ENCODE data around the gene IQCC.

The IQCC gene

GRCh38 chr1:32250893-32251716, 45.6 kb downstream of the IQCC start, which contains the start of gene LCK:
TSS of gene LCK (plus strand) at chr1:32251265. CDS start at chr1:32274330, 23,065 bp downstream.
- H2BK12ac ChIP-seq (ENCODE audit: low read length), result no peak within 1 kb of the TSS
- H3K14ac ChIP-seq (ENCODE audit: low read length), result no peak within 1 kb of the TSS
- H2AK5ac ChIP-seq (ENCODE audit: low read length), result no peak within 1 kb of the TSS
- H3K79me1 ChIP-seq (ENCODE audit: low read length), result no peaks in the 10 kb centered on the region
- H3K23ac ChIP-seq (ENCODE audit: low read length), result no peak within 1 kb of the TSS
- peak within 1 kb of the TSS; percentile 3 for H3K9ac ChIP-seq (ENCODE audit: low read length)
- no peak within 1 kb of the TSS for H3K4ac ChIP-seq (ENCODE audit: low read depth, low read length)
- no peaks in the 10 kb centered on the region for H3K36me3 ChIP-seq (ENCODE audit: control insufficient read depth in 1 of 2, insufficient read depth in 2 of 2, low read length in 2 of 2)
- no peak within 1 kb of the TSS for H3K4me3 ChIP-seq (ENCODE audit: low read depth, low read length)
- no peak within 1 kb of the TSS for H2AFZ ChIP-seq (ENCODE audit: insufficient read depth, low read length, poor library complexity)
- DNase-seq, result no peak
- H3K4me2 ChIP-seq (ENCODE audit: low read length), result no peak within 1 kb of the TSS
- no peak within 1 kb of the TSS for H2BK120ac ChIP-seq (ENCODE audit: insufficient read depth, low read length, poor library complexity)
- no peak within 1 kb of the TSS for H4K8ac ChIP-seq (ENCODE audit: low read depth, low read length)
- H3K4me1 ChIP-seq (ENCODE audit: control insufficient read depth in 1 of 2, insufficient read depth in 2 of 2, low read length in 2 of 2), result peaks cover 2% of the 10 kb centered on the region in 2 experiments
- H3K9me3 ChIP-seq (ENCODE audit: insufficient read depth, low read depth, low read length), result no peaks in the 10 kb centered on the region
- no peaks in the 10 kb centered on the region for H3K27me3 ChIP-seq (ENCODE audit: insufficient read depth, low read length)
- no peaks in the 10 kb centered on the region for H3K79me2 ChIP-seq (ENCODE audit: control insufficient read depth, insufficient read depth, low read length, poor library complexity)
- H3K18ac ChIP-seq (ENCODE audit: low read length), result no peak within 1 kb of the TSS
- H4K91ac ChIP-seq (ENCODE audit: low read depth, low read length), result no peak within 1 kb of the TSS
- H2BK5ac ChIP-seq (ENCODE audit: low read depth, low read length, poor library complexity), result no peak within 1 kb of the TSS
- H4K12ac ChIP-seq (ENCODE audit: low read depth, low read length), result no peak within 1 kb of the TSS
- no CpG with 5 or more reads among the region's 25 CpGs for WGBS (ENCODE audit: extremely low coverage, insufficient coverage, insufficient read length)
- no peak within 1 kb of the TSS for H3K27ac ChIP-seq (ENCODE audit: low read depth, low read length)

GRCh38 chr1:32255072-32256071, 49.9 kb downstream of the IQCC start:
- H4K12ac ChIP-seq (ENCODE audit: low read depth, low read length), result no peak overlapping the region
- no peaks in the 10 kb centered on the region for H3K27me3 ChIP-seq (ENCODE audit: insufficient read depth, low read length)
- H2BK120ac ChIP-seq (ENCODE audit: insufficient read depth, low read length, poor library complexity), result no peak overlapping the region
- H3K9ac ChIP-seq (ENCODE audit: low read length), result no peak overlapping the region
- DNase-seq, result no peak
- H3K79me1 ChIP-seq (ENCODE audit: low read length), result no peaks in the 10 kb centered on the region
- H3K23ac ChIP-seq (ENCODE audit: low read length), result no peak overlapping the region
- no peak overlapping the region for H3K4me3 ChIP-seq (ENCODE audit: low read depth, low read length)
- no peak overlapping the region for H3K4me2 ChIP-seq (ENCODE audit: low read length)
- no peak overlapping the region for H2BK5ac ChIP-seq (ENCODE audit: low read depth, low read length, poor library complexity)
- H4K91ac ChIP-seq (ENCODE audit: low read depth, low read length), result no peak overlapping the region
- no peak overlapping the region for H2BK12ac ChIP-seq (ENCODE audit: low read length)
- H3K18ac ChIP-seq (ENCODE audit: low read length), result no peak overlapping the region
- no peaks in the 10 kb centered on the region for H3K36me3 ChIP-seq (ENCODE audit: control insufficient read depth in 1 of 2, insufficient read depth in 2 of 2, low read length in 2 of 2)
- H2AFZ ChIP-seq (ENCODE audit: insufficient read depth, low read length, poor library complexity), result no peak overlapping the region
- no peak overlapping the region for H2AK5ac ChIP-seq (ENCODE audit: low read length)
- no CpG with 5 or more reads among the region's 10 CpGs for WGBS (ENCODE audit: extremely low coverage, insufficient coverage, insufficient read length)
- H4K8ac ChIP-seq (ENCODE audit: low read depth, low read length), result no peak overlapping the region
- H3K27ac ChIP-seq (ENCODE audit: low read depth, low read length), result no peak overlapping the region
- no peak overlapping the region for H3K4ac ChIP-seq (ENCODE audit: low read depth, low read length)
- H3K9me3 ChIP-seq (ENCODE audit: insufficient read depth, low read depth, low read length), result no peaks in the 10 kb centered on the region
- H3K4me1 ChIP-seq (ENCODE audit: control insufficient read depth in 1 of 2, insufficient read depth in 2 of 2, low read length in 2 of 2), result no peaks in the 10 kb centered on the region
- H3K79me2 ChIP-seq (ENCODE audit: control insufficient read depth, insufficient read depth, low read length, poor library complexity), result no peaks in the 10 kb centered on the region
- no peak overlapping the region for H3K14ac ChIP-seq (ENCODE audit: low read length)

- H2AK5ac ChIP-seq (ENCODE audit: low read length), result no peak overlapping the region
- no peaks in the 10 kb centered on the region for H3K9me3 ChIP-seq (ENCODE audit: insufficient read depth, low read depth, low read length)
- H3K79me1 ChIP-seq (ENCODE audit: low read length), result no peaks in the 10 kb centered on the region
- no peak overlapping the region for H3K23ac ChIP-seq (ENCODE audit: low read length)
- no peak overlapping the region for H4K91ac ChIP-seq (ENCODE audit: low read depth, low read length)
- H3K14ac ChIP-seq (ENCODE audit: low read length), result no peak overlapping the region
- H3K27ac ChIP-seq (ENCODE audit: low read depth, low read length), result no peak overlapping the region
- no CpG with 5 or more reads among the region's 9 CpGs for WGBS (ENCODE audit: extremely low coverage, insufficient coverage, insufficient read length)
- no peaks in the 10 kb centered on the region for H3K27me3 ChIP-seq (ENCODE audit: insufficient read depth, low read length)
- H3K36me3 ChIP-seq (ENCODE audit: control insufficient read depth in 1 of 2, insufficient read depth in 2 of 2, low read length in 2 of 2), result no peaks in the 10 kb centered on the region
- no peak overlapping the region for H3K4ac ChIP-seq (ENCODE audit: low read depth, low read length)
- H3K79me2 ChIP-seq (ENCODE audit: control insufficient read depth, insufficient read depth, low read length, poor library complexity), result no peaks in the 10 kb centered on the region
- no peak overlapping the region for H3K4me3 ChIP-seq (ENCODE audit: low read depth, low read length)
- H3K18ac ChIP-seq (ENCODE audit: low read length), result no peak overlapping the region
- no peak overlapping the region for H2BK12ac ChIP-seq (ENCODE audit: low read length)
- no peak overlapping the region for H3K9ac ChIP-seq (ENCODE audit: low read length)
- no peaks in the 10 kb centered on the region for H3K4me1 ChIP-seq (ENCODE audit: control insufficient read depth in 1 of 2, insufficient read depth in 2 of 2, low read length in 2 of 2)
- no peak overlapping the region for H4K8ac ChIP-seq (ENCODE audit: low read depth, low read length)
- H3K4me2 ChIP-seq (ENCODE audit: low read length), result no peak overlapping the region
- no peak for DNase-seq
- no peak overlapping the region for H2BK5ac ChIP-seq (ENCODE audit: low read depth, low read length, poor library complexity)
- H2BK120ac ChIP-seq (ENCODE audit: insufficient read depth, low read length, poor library complexity), result no peak overlapping the region
- H2AFZ ChIP-seq (ENCODE audit: insufficient read depth, low read length, poor library complexity), result no peak overlapping the region
- no peak overlapping the region for H4K12ac ChIP-seq (ENCODE audit: low read depth, low read length)
These were observed 51.2 kb downstream of the IQCC start for GRCh38 chr1:32256473-32257226.

- H2AFZ ChIP-seq (ENCODE audit: insufficient read depth, low read length, poor library complexity), result no peak overlapping the region
- H4K91ac ChIP-seq (ENCODE audit: low read depth, low read length), result no peak overlapping the region
- H2BK120ac ChIP-seq (ENCODE audit: insufficient read depth, low read length, poor library complexity), result no peak overlapping the region
- no CpG with 5 or more reads among the region's 6 CpGs for WGBS (ENCODE audit: extremely low coverage, insufficient coverage, insufficient read length)
- no peak overlapping the region for H3K18ac ChIP-seq (ENCODE audit: low read length)
- H3K9me3 ChIP-seq (ENCODE audit: insufficient read depth, low read depth, low read length), result no peaks in the 10 kb centered on the region
- no peak for DNase-seq
- no peak overlapping the region for H2BK12ac ChIP-seq (ENCODE audit: low read length)
- H3K4me1 ChIP-seq (ENCODE audit: control insufficient read depth in 1 of 2, insufficient read depth in 2 of 2, low read length in 2 of 2), result no peaks in the 10 kb centered on the region
- H3K79me2 ChIP-seq (ENCODE audit: control insufficient read depth, insufficient read depth, low read length, poor library complexity), result no peaks in the 10 kb centered on the region
- no peak overlapping the region for H4K12ac ChIP-seq (ENCODE audit: low read depth, low read length)
- no peak overlapping the region for H3K4me2 ChIP-seq (ENCODE audit: low read length)
- no peak overlapping the region for H3K4me3 ChIP-seq (ENCODE audit: low read depth, low read length)
- no peak overlapping the region for H4K8ac ChIP-seq (ENCODE audit: low read depth, low read length)
- H3K4ac ChIP-seq (ENCODE audit: low read depth, low read length), result no peak overlapping the region
- no peak overlapping the region for H3K14ac ChIP-seq (ENCODE audit: low read length)
- no peak overlapping the region for H3K27ac ChIP-seq (ENCODE audit: low read depth, low read length)
- H2AK5ac ChIP-seq (ENCODE audit: low read length), result no peak overlapping the region
- no peaks in the 10 kb centered on the region for H3K27me3 ChIP-seq (ENCODE audit: insufficient read depth, low read length)
- H3K36me3 ChIP-seq (ENCODE audit: control insufficient read depth in 1 of 2, insufficient read depth in 2 of 2, low read length in 2 of 2), result no peaks in the 10 kb centered on the region
- no peak overlapping the region for H3K23ac ChIP-seq (ENCODE audit: low read length)
- no peak overlapping the region for H3K9ac ChIP-seq (ENCODE audit: low read length)
- H3K79me1 ChIP-seq (ENCODE audit: low read length), result no peaks in the 10 kb centered on the region
- no peak overlapping the region for H2BK5ac ChIP-seq (ENCODE audit: low read depth, low read length, poor library complexity)
These were observed 51.7 kb downstream of the IQCC start for GRCh38 chr1:32257227-32257508.
